ENCODE data around the gene TMPRSS13. TPM values are rescaled to one million over a fixed set of nuclear protein-coding genes. Genes with fewer than 3 reads are reported as not detected.

TMPRSS13 gene
- total RNA-seq, 1 experiment from 2014 or later, result 0.50 TPM

DNA sequence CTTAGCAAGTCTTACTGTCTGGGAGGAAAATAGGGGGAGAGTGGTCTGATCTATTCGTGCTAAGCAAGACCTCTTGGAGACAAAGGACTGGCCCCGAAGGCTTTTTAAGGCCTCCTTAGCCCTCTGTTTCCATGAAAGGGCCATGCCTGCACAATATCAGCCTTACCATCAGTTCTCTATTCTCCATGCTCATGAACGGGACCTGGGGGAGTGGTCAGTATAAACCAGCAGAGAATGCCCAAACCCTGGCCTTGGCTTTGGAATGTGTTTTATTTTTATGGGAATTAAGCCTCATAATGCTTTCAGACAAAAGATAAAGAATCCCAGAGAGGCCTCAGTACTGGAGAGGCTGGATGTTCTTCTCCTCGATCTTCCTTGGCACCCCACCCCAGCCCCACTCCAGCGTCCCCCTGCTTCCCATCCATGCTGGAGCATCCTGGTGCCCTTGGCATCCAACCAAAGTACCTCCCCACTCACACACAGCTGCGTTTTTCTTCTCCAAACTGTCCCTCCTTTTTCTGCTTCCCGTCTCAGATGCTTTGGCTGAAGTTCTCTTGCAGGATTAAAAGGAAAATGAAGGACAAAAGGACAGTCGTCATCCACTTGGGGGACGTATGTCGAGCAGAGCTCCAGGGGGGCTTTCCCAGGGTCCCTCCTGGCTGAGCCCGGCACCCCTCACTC is 71.3 kb downstream of the TMPRSS13 start:
- Histone ChIP-seq H3K14ac (ENCODE audit: insufficient read depth, low read length) (no peak overlapping the region), H3K4me2 (ENCODE audit: insufficient read depth, insufficient read length, low read length) (no peak overlapping the region), H4K5ac (ENCODE audit: insufficient read length, low read depth, low read length) (no peak overlapping the region), H2BK15ac (ENCODE audit: low read depth, low read length) (no peak overlapping the region), H3K23me2 (ENCODE audit: insufficient read length, low read depth, low read length, poor library complexity, severe bottlenecking) (no peaks in the 10 kb centered on the region), H3K4ac (ENCODE audit: low read depth, low read length) (no peak overlapping the region), H3K4me1 (ENCODE audit: insufficient read depth, low read length) (peaks cover 3% of the 10 kb centered on the region; the same call in 1 of the 2 replicates), H4K8ac (replicated peaks; ENCODE audit: insufficient read length, low read depth, low read length) (no peak overlapping the region), H3T11ph (ENCODE audit: low read length) (no peak overlapping the region), H2BK5ac (ENCODE audit: insufficient read length, low read length) (no peak overlapping the region), H3K9ac (ENCODE audit: extremely low read depth, insufficient read length, low read length) (no peak overlapping the region), H3K9me3 (ENCODE audit: control insufficient read depth, low read depth, low read length) (no peaks in the 10 kb centered on the region), H3K18ac (ENCODE audit: insufficient read length, low read depth, low read length) (no peak overlapping the region), H3K79me1 (ENCODE audit: insufficient read depth, low read depth, low read length, poor library complexity, severe bottlenecking) (no peaks in the 10 kb centered on the region), H3K79me2 (ENCODE audit: insufficient read depth, low read length) (no peaks in the 10 kb centered on the region), H2BK12ac (ENCODE audit: insufficient read length, low read depth, low read length) (no peak overlapping the region), H2BK20ac (ENCODE audit: low read depth, low read length, poor library complexity, severe bottlenecking) (no peak overlapping the region), H2BK120ac (ENCODE audit: low read depth, low read length, poor library complexity, severe bottlenecking) (no peak overlapping the region), H4K20me1 (ENCODE audit: control insufficient read depth, insufficient read depth, insufficient read length) (no peaks in the 10 kb centered on the region), H3K23ac (ENCODE audit: insufficient read length, low read depth, low read length) (no peak overlapping the region), H2AK5ac (ENCODE audit: insufficient read length, low read length) (no peak overlapping the region), H3K56ac (ENCODE audit: insufficient read length, low read depth, low read length) (no peak overlapping the region), H4K91ac (ENCODE audit: insufficient read length, low read depth, low read length) (no peak overlapping the region), H3K27ac (ENCODE audit: insufficient read length, low read depth, low read length) (no peak overlapping the region), H3K27me3 (ENCODE audit: insufficient read depth, low read length) (no peaks in the 10 kb centered on the region), H2AFZ (ENCODE audit: low read length) (no peak overlapping the region)
- H3K27ac Mint-ChIP-seq, result no peak overlapping the region; a peak in 1 of 7 replicates
- no peak overlapping the region for H3K4me3 Mint-ChIP-seq
- H3K9me3 Mint-ChIP-seq, result peaks cover 2 to 4% of the 10 kb centered on the region in 2 experiments
- WGBS (ENCODE audit: extremely low coverage, insufficient read length, low lambda C conversion rate), result no CpG with 5 or more reads among the region's 11 CpGs
- peak; percentile 10 for DNase-seq
- peaks cover 0 to 11% (median 8%) of the 10 kb centered on the region in 3 experiments; a peak in 6 of 7 replicates for H3K36me3 Mint-ChIP-seq (ENCODE audit: insufficient read depth in 1 of 3, low read depth in 3 of 3)
- H3K27me3 Mint-ChIP-seq (ENCODE audit: low read depth), result no peaks in the 10 kb centered on the region; the same call in none of the 2 replicates
- peaks cover 24 to 48% of the 10 kb centered on the region in 2 experiments for H3K4me1 Mint-ChIP-seq
- TF ChIP-seq, protein P1, sequence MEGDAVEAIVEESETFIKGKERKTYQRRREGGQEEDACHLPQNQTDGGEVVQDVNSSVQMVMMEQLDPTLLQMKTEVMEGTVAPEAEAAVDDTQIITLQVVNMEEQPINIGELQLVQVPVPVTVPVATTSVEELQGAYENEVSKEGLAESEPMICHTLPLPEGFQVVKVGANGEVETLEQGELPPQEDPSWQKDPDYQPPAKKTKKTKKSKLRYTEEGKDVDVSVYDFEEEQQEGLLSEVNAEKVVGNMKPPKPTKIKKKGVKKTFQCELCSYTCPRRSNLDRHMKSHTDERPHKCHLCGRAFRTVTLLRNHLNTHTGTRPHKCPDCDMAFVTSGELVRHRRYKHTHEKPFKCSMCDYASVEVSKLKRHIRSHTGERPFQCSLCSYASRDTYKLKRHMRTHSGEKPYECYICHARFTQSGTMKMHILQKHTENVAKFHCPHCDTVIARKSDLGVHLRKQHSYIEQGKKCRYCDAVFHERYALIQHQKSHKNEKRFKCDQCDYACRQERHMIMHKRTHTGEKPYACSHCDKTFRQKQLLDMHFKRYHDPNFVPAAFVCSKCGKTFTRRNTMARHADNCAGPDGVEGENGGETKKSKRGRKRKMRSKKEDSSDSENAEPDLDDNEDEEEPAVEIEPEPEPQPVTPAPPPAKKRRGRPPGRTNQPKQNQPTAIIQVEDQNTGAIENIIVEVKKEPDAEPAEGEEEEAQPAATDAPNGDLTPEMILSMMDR (conservative IDR thresholded peaks at IDR 0.05), result no peak
